ENCODE measurements around the gene VOPP1.
A peak's percentile ranks its signal among the peaks of the same experiment; 100 is the strongest.
"Not testable (repeated sequence)": the region's sequence is repeated elsewhere in the genome, so short reads cannot be mapped to it uniquely, and the experiment has no call there.

The VOPP1 gene

GRCh38 chr7:55526770-55527169, 45.5 kb downstream of the VOPP1 start:
- no peak for DNase-seq

DNA sequence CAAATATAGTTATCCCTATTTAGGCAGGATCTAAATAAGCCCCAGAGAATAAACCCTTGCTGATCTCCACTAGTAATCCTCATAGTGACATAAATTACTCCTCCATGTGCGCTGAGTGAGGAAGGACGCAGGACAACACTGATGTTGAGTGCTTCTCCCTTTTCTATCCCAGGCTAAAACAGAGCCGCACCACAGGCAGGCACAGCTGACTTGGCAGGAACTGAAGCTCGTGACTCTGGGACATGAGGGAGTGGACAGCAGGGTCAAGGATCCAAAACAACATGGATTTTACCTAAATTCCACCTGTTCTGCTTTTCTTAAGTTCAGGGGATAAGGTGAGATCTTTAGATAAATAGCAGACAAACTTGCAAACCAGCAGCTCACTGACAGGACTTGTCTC, 46.0 kb downstream of the VOPP1 start:
- no peak for DNase-seq

GRCh38 chr7:55524558-55525310, 47.6 kb downstream of the VOPP1 start:
- no peak for DNase-seq

DNA sequence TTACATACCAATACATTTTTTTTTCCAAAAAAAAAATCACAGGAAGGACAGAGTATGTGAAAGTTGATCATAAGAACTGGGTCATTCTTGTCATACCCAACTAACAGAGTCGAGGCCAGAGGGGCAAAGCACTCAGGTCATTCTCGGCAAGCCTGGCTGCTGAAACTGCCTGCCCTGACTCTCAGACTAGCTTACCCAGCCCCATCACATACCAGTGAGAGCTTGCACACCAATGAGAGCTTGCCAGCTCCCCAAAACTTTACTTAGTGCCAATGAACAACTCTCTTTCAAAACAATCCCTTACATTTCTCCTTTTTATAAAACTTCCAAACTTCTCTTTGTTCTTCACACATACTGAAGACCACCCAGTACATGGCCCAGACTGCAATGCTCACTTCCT, 48.9 kb downstream of the VOPP1 start:
- DNase-seq, result no peak

GRCh38 chr7:55521917-55522902, 50.1 kb downstream of the VOPP1 start:
- DNase-seq, result no peak

DNA sequence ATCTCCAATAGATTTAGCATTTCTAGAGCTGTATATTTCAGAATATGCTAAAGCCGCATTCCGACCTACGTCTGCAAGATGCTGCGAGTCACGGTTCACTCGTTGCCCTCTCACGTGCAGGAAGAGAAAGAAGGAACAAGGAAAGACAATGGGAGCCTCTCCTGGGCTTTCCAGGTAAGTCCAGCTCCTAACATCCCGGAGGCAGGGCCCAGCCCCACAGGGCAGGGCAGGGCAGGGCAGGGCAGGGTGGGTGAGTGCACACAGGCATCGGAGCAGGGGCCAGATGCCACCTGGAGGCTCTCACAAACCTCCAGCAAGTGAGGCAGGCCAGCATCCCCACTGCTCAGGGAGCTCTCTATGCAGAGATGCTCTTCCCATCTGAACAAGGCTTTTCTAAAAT, 50.8 kb downstream of the VOPP1 start:
- no peak for DNase-seq

DNA sequence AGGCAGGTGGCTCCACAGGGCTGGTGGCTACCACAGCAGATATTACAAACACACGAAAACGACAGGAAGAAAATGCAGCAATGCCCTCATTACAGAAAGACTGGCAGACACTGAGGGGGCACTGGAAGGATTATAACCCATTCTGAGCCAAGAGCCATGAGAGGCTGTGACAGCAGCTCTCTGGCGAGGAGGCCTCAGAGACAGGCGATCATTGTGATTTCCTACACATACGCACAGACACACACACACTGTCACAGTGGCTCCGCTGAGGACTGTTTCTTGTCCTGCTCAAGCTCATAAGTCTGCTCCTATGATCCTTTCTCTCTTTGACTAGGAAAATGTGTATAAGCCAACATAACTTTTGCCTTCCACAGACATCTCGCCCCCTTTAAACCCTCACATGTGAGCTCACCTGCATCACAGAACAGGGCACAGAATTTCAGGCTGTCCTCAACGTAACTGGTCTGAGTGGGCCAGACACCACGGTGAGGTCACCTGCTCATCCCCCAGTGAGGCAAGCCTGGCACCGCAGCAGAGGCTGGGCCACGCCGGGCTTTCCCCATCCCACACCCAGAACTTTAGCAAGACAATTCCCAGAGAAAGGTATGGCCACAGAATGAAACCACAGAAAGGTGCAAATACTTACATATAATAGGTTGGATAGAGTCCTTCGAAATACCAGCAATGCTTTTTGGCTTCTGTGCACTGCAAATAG, 51.7 kb downstream of the VOPP1 start:
- no peak for DNase-seq

DNA sequence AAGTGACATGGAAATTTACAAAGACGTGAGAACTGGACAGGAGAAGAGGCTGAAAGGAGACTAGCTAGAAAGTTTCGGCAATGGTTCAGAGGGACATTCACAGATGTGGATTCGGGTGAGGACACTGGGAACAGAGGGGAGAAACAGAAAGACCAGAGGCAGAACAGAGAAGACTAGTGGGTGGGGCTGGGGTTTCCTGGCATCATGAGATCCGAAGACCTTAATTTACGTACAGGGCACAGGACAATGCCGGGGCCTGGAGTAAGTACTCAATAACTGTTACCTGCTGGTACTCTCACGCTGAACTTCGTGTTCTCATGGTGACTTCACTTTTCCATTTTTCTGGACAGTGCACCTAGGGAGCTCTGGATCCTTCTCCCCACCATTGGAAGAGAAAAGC, 53.5 kb downstream of the VOPP1 start:
- no peak for DNase-seq

GRCh38 chr7:55517936-55518689, 54.2 kb downstream of the VOPP1 start:
- DNase-seq, result no peak

GRCh38 chr7:55517191-55517633, 55.1 kb downstream of the VOPP1 start:
- peak; percentile 69 for DNase-seq

DNA sequence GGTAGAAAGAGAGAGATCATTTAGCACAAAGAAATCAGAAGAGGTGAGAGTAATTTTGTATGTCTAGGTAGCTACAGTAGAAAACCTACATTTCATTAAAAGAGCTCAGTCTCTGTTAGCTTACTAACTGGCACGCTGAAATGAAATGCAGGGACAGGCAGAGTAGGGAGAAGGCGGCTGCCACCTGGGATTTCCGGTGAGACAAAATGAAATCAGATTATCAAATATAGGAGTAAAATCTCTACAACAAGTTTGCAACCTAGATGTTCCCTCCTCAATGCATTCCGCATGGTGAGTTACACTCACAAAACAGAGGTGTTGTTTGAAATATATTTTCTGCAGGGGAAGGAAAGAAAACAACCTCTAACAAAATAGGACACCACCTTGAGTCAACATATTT, 55.9 kb downstream of the VOPP1 start:
- DNase-seq, result no peak

DNA sequence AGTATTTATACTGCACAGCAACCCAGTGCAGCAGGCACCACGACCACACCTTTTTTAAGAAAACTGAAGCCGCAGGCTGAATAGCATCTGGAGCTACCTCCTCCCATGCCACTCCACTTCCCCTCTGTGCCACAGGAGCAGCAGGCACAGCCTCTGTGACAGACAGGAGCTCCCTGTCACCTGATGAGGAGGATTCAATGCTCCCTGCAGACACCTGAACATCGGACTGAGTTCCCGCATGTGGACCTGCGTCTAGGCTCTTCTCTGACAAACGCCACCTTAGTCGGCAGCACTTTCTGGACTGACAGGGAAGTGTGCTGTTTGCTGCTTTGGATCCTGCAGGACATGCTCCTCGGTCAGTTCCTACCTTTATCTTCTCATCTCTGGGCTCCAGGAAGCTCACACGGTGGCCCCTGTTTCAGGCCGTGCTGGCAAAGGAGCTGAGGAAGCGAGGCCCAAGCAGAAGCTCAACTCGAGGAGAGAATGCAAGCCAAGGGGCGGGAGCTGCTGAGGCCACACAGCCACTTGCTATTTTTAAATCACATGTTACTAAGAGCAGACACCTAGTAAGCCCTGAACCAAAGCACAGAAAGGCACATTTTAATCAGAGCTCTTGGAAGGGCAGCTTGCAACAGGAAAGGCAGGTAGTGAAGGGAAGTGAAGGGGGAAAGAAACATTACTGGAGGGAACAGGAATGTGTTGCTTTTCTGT, 56.6 kb downstream of the VOPP1 start:
- no peak for DNase-seq

DNA sequence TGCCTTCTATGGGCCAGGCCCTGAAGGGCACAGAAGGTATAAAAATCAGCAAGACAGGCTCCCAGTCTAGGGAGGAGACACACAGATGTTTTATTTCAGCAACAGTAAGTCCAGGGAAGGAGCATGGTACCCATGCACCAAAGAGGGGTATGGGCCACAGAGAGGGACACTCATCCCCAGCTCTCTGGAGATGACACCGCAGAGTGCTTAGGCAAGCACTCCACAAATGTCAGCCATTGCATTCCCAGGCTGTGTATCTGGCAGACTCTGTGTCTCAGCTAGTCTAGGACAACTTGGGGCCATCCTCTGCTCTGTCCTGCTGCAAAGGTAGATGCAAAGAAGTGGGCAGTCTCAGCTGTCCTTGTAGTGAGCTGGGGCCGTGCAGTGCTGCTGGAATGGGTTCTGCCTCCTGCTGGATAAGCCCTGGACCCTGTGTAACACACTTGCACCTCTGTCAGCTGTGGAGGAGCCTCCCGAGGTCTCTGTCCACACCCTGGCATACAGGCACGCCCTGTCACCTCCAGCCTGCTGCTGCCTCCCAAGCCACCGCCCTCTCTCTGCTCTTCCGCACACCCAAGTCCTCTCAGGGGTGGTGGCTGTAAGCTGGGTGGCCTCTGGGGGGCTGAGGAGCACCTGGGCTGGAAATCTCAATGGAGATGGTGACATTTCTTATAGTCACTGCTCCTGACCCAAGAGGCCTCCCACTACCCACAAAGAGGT, 57.6 kb downstream of the VOPP1 start:
- no peak for DNase-seq

DNA sequence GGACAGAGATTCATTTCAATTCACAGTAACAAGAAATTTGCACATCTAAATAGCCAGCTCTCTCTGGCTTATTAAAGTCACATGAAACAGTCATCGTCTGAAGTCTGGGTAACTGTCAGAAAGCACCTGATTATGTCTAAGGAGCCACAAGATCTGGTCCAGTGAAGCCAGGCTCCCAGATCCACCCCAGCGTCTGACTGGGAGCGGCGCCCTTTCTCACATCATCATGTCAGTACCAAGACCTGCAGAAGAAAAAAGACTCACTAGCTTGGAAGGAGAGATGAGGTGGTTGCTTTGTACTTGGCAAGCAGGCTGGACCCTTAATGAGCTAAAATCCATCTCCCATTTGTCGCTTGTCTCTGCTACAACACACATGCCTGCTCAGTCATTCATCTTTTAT, 58.4 kb downstream of the VOPP1 start:
- DNase-seq, result no peak

DNA sequence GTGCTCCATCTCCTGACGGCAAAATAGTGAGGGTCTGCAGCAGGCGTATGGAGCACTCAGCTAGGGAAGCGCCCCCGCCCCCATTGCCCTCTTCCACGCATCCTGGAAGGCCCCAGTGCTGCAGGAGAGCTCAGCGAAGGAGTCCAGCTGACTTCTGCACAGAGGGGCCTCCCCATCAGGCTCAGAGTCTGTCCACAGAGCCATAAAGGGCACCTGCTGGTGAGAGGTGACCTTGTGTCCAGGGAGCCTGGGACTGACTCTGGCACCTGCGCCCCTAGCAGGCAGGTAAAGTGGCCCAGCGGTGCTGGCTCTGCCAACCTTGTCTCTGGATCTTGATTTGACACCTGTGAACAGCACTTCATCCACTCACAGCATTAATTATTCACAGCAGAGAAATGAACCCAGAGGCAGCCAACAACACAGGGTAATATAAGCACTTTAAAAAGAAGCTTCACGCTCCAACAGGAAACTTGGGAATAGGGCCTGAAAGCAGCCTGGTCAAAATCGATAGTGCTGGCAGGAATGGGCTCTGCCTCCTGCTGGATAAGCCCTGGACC, 59.6 kb downstream of the VOPP1 start:
- no peak for DNase-seq

GRCh38 chr7:55510621-55511020, 61.7 kb downstream of the VOPP1 start:
- DNase-seq, result no peak

DNA sequence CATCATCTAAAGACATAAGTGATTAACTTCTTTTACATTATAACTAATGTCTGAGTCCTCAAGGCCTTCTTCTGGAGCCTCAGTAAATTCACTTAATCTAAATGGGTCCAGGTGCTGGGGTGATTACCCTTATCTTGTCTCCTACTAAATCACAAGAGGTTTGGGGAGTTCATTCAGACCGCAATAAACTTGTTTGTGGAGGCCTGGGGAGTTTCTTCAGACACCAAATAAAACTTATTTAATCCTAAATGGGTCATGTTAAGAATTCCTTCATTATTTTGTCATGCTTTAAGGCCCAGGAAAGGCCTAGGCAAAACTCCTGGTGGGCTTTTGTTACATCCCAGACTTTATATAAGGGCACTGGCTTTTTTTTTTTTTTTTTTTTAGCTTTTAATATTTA, 62.1 kb downstream of the VOPP1 start:
- DNase-seq, result not testable (repeated sequence)

- DNase-seq, result no peak
Measured at GRCh38 chr7:55509322-55509721, 63.0 kb downstream of the VOPP1 start.

DNA sequence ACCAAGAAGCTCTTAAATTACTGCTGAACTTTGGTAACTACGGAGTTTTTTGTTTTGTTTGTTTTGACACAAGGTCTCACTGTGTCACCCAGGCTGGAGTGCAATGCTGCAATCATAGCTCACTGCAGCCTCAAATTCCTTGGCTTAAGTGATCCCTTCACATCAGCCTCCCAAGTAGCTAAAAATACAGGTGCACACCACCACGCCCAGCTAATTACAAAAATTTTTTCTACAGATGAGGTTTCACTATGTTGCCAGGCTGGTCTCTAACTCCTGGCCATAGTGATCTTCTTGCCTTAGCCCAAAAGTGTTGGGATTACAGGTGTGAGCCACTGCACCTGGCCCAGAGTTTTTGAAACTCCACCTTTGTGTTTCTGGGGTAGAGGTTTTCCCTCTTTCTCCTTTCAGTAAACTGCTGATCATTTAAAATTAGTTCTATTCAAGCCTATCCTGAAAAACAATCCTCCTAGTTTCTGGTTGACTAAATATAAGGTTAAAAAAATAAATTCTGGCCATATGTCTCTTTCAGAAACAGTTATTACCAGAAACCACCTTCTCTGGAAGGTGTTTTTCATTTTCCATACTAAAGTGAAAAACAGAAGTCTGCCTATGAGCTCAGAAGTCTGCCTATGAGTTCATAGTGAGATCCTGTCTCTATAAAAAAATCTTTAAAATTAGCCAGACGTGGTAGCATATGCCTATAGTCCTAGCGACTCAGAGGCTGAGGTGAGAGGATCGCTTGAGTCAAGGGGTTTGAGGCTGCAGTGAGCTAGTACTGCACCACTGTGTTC, 63.9 kb downstream of the VOPP1 start:
- DNase-seq, result no peak

DNA sequence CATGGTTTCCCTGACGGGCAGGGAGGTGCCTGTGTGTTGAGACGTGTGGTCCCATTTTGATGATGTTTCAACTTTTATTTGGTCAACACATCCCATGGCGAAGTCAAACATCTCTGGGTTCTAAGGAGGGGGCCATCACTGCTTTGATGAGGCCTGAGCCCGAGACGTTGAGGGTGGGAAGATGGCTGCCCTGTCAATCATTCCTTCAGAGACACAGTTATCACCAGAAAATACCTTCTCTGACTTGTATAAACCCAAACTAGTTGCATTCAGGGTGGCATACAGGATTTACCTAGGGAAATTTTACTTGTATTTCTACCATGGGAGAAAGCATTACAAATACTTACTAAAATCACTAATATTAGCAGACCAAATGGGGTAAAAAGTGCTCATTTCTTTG, 64.6 kb downstream of the VOPP1 start:
- DNase-seq, result no peak
